ENCODE data around the gene SAMD7.

- TF ChIP-seq ZNF548 (tag by site-specific recombination; IDR thresholded peaks at IDR 0.05) (no peak), CTCF (tag by site-specific recombination; IDR thresholded peaks at IDR 0.05) (no peak), ZBTB1 (tag by site-specific recombination; IDR thresholded peaks at IDR 0.05) (no peak), ZEB2 (tag by site-specific recombination; IDR thresholded peaks at IDR 0.05) (no peak), ZNF560 (tag by site-specific recombination; IDR thresholded peaks at IDR 0.05; ENCODE audit: borderline replicate concordance) (no peak), ZBTB10 (tag by site-specific recombination; IDR thresholded peaks at IDR 0.05) (no peak), ZNF133 (tag by site-specific recombination; IDR thresholded peaks at IDR 0.05) (no peak), MZF1 (tag by site-specific recombination; IDR thresholded peaks at IDR 0.05; ENCODE audit: borderline replicate concordance) (no peak), RBAK (tag by site-specific recombination; IDR thresholded peaks at IDR 0.05) (no peak)
- TF ChIP-seq, protein P1, sequence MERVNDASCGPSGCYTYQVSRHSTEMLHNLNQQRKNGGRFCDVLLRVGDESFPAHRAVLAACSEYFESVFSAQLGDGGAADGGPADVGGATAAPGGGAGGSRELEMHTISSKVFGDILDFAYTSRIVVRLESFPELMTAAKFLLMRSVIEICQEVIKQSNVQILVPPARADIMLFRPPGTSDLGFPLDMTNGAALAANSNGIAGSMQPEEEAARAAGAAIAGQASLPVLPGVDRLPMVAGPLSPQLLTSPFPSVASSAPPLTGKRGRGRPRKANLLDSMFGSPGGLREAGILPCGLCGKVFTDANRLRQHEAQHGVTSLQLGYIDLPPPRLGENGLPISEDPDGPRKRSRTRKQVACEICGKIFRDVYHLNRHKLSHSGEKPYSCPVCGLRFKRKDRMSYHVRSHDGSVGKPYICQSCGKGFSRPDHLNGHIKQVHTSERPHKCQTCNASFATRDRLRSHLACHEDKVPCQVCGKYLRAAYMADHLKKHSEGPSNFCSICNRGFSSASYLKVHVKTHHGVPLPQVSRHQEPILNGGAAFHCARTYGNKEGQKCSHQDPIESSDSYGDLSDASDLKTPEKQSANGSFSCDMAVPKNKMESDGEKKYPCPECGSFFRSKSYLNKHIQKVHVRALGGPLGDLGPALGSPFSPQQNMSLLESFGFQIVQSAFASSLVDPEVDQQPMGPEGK (tag by site-specific recombination; IDR thresholded peaks at IDR 0.05) = no peak
Measured at GRCh38 chr3:169886671-169887070, 24.7 kb upstream of the SAMD7 start.

Data from HEK293 (cell line).